Pancreas (tissue), 10 donors: Measurements from ENCODE around the gene FRS3. TPM values are rescaled to one million over a fixed set of nuclear protein-coding genes. Genes with fewer than 3 reads are reported as not detected.

ENCODE experiments used
- ATAC-seq, 4 donors: fragments of 200-7000 bp; cut with Tn5 transposase; one replicate each; pipeline versions ENCODE4 v1.8.0 to v1.9.1; 2020; ENCODE audit warnings: mild to moderate bottlenecking in 4 of 4, moderate library complexity in 4 of 4
- DNase-seq, 6 donors: peaks; one replicate each; pipeline ENCODE4 v3.0.0-alpha.2; 2020
- FAIRE-seq: peaks from 2 replicates; lab custom pipeline; 2012; peaks lifted over from hg19 to GRCh38; lab: Jason Lieb, UNC
- H3K27ac ChIP-seq, 4 donors: fragments of 200-600 bp; sonication (generic); 1 replicate in 3 of 4; 2 replicates in 1 of 4; pipeline versions ENCODE4 v1.5.0 to v1.8.0; 2020
- H3K27me3 ChIP-seq, 4 donors: fragments of 200-600 bp; one replicate each; pipeline ENCODE4 v1.8.0; 2021
- H3K36me3 ChIP-seq, 3 donors: fragments of 200-600 bp; sonication (generic) in 1 of 3; one replicate each; pipeline versions ENCODE4 v1.5.0 to v1.8.0; 2020 to 2021
- H3K4me1 ChIP-seq, 3 donors: fragments of 200-600 bp; one replicate each; pipeline ENCODE4 v1.8.0; 2021
- H3K4me3 ChIP-seq, 4 donors: fragments of 200-600 bp; sonication (generic) in 2 of 4; one replicate each; pipeline versions ENCODE4 v1.5.0 to v1.8.0; 2020 to 2021
- H3K9me3 ChIP-seq, 4 donors: fragments of 200-600 bp; one replicate each; pipeline ENCODE4 v1.8.0; 2021
- CTCF ChIP-seq, 4 donors: fragments of 200-600 bp; sonication (generic) in 3 of 4; IDR thresholded peaks; one replicate each; pipeline versions ENCODE4 v1.5.0 to v1.8.0; 2021; ENCODE audit warnings: antibody characterized with exemption in 4 of 4
- WGBS, 2 donors: extraction: QIAGEN DNeasy Blood & Tissue Kit; methylation state at CpG; one replicate each; pipeline ENCODE4 v1.1.7; 2013; 5-methylcytosine and 5-hydroxymethylcytosine counted together
- intact Hi-C, 3 donors: fragments of 100-400 bp; cut with DNase I; formaldehyde crosslinking; loops; one replicate each; pipeline versions ENCODE4 v1.11.1 to v1.14.2; 2022
- polyA plus RNA-seq, 2 donors: library from polyadenylated mRNA; stranded (reverse); fragments of 200-250 nt; gene quantifications; one replicate each; pipeline ENCODE4 v1.2.3, GENCODE V29; 2013
- total RNA-seq, 6 donors: library from RNA; stranded (reverse); fragmentation: NEBNext Ultra II Directional in 4 of 6; extraction: Animal tissue kit (Norgen Biotek cat#: 25700) in 4 of 6; gene quantifications; one replicate each; pipeline versions ENCODE4 v1.2.1 to v1.2.4, GENCODE V29; 2021 to 2023
- donor health status: healthy with polysubstance abuse.
- donor health status: DM: no; HTN: no; CAD: no; lungs with moderate emphysema.
- donor health status: DM: no; HTN: no; CAD: no.
- donor health status: control.
- donor health status: control.
- donor health status: Bipolar disorder and iron deficiency.
- donor health status: DM: yes; HTN: yes; CAD: no.
- donor health status: DM: no; HTN: no; CAD: no.
- donor health status: DM: no; HTN: no; CAD: no.
- donor health status: DM: yes; HTN: yes; CAD: no.

The FRS3 gene
- total and polyA plus RNA-seq, 8 donors, result 2.1 to 7.8 (median 3.7) TPM

- Histone ChIP-seq H3K9me3 (no peaks in the 10 kb centered on the region), H3K36me3 (no peaks in the 10 kb centered on the region), H3K4me1 (peaks cover 0 to 3% (median 0%) of the 10 kb centered on the region in 3 donors), H3K4me3 (no peak overlapping the region), H3K27me3 (no peaks in the 10 kb centered on the region), H3K27ac (no peak overlapping the region)
- FAIRE-seq (no peak), DNase-seq (peak in 1 of 6 donors; percentile 43), ATAC-seq (no peak)
- intact Hi-C loops, result no loop called here
- no peak for TF ChIP-seq CTCF (IDR thresholded peaks at IDR 0.05)
- 73 to 83% methylated on average over 13 of the region's 13 CpGs for WGBS, 2 donors
Measured at GRCh38 chr6:41740366-41741162, 39.1 kb downstream of the FRS3 start.

GRCh38 chr6:41739041-41739440 is 40.7 kb downstream of the FRS3 start:
- ATAC-seq (no peak), DNase-seq (peak in 1 of 6 donors; percentile 22), FAIRE-seq (no peak)
- Histone ChIP-seq H3K4me1 (peaks cover 0 to 3% (median 0%) of the 10 kb centered on the region in 3 donors), H3K36me3 (no peaks in the 10 kb centered on the region), H3K9me3 (no peaks in the 10 kb centered on the region), H3K27me3 (no peaks in the 10 kb centered on the region), H3K27ac (no peak overlapping the region), H3K4me3 (no peak overlapping the region)
- WGBS, 2 donors, result 75 to 85% methylated on average over 4 of the region's 4 CpGs
- no peak for TF ChIP-seq CTCF (IDR thresholded peaks at IDR 0.05)
- intact Hi-C loops, result no loop called here

- ATAC-seq (no peak), DNase-seq (peak in 1 of 6 donors; percentile 10), FAIRE-seq (no peak)
- H3K27ac ChIP-seq, result no peak overlapping the region
- H3K36me3 ChIP-seq, result no peaks in the 10 kb centered on the region
- no peaks in the 10 kb centered on the region for H3K27me3 ChIP-seq
- WGBS, 2 donors, result 82 to 90% methylated on average over 6 of the region's 6 CpGs
- no peaks in the 10 kb centered on the region for H3K9me3 ChIP-seq
- no peak for TF ChIP-seq CTCF (IDR thresholded peaks at IDR 0.05)
- H3K4me3 ChIP-seq, result no peak overlapping the region
- intact Hi-C loops, result no loop called here
- peaks cover 0 to 9% (median 0%) of the 10 kb centered on the region in 3 donors for H3K4me1 ChIP-seq
Measured at GRCh38 chr6:41737591-41738130, 42.0 kb downstream of the FRS3 start.

GRCh38 chr6:41736800-41737555 is 42.7 kb downstream of the FRS3 start:
- no peak overlapping the region for H3K4me3 ChIP-seq
- no peaks in the 10 kb centered on the region for H3K27me3 ChIP-seq
- intact Hi-C loops, result no loop called here
- FAIRE-seq, result no peak
- H3K4me1 ChIP-seq, result peaks cover 0 to 9% (median 0%) of the 10 kb centered on the region in 3 donors
- WGBS, 2 donors, result 78 to 82% methylated on average over 13 of the region's 13 CpGs
- H3K9me3 ChIP-seq, result no peaks in the 10 kb centered on the region
- TF ChIP-seq CTCF (IDR thresholded peaks at IDR 0.05), result no peak
- peak in 1 of 6 donors; percentile 39 for DNase-seq
- no peak overlapping the region for H3K27ac ChIP-seq
- no peaks in the 10 kb centered on the region for H3K36me3 ChIP-seq
- ATAC-seq, result no peak
